H1 (cell line): ENCODE measurements around the gene ITPK1.

Experiments used
- EZH2 ChIP-seq: fragments of 200-600 bp; sonication (generic); IDR thresholded peaks from 2 replicates; pipeline ENCODE4 v1.7.1; 2012; ENCODE audit warnings: low read depth, mild to moderate bottlenecking, moderate library complexity, low read length, inconsistent platforms; ENCODE audit not compliant: severe bottlenecking
- GABPA ChIP-seq: IDR thresholded peaks from 2 replicates; pipeline ENCODE4 v1.6.1; 2011; ENCODE audit warnings: mild to moderate bottlenecking, low read length, moderate library complexity, borderline replicate concordance; ENCODE audit not compliant: insufficient read depth
- SP4 ChIP-seq: IDR thresholded peaks from 2 replicates; pipeline ENCODE4 v1.6.1; 2012; ENCODE audit warnings: low read length, inconsistent platforms
- TF ChIP-seq, protein P1 (sequence below): IDR thresholded peaks from 2 replicates; pipeline ENCODE4 v1.6.1; 2012; ENCODE audit warnings: inconsistent platforms
- TF ChIP-seq, protein P2 (sequence below): IDR thresholded peaks from 2 replicates; pipeline ENCODE4 v1.6.1; 2011; ENCODE audit warnings: low read depth, mild to moderate bottlenecking, low read length; ENCODE audit not compliant: insufficient read depth

- TF ChIP-seq GABPA = no peak
- no peak for TF ChIP-seq EZH2
- no peak for TF ChIP-seq SP4
- TF ChIP-seq, protein P1, sequence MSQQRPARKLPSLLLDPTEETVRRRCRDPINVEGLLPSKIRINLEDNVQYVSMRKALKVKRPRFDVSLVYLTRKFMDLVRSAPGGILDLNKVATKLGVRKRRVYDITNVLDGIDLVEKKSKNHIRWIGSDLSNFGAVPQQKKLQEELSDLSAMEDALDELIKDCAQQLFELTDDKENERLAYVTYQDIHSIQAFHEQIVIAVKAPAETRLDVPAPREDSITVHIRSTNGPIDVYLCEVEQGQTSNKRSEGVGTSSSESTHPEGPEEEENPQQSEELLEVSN = no peak
- TF ChIP-seq, protein P2, sequence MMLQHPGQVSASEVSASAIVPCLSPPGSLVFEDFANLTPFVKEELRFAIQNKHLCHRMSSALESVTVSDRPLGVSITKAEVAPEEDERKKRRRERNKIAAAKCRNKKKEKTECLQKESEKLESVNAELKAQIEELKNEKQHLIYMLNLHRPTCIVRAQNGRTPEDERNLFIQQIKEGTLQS = no peak
These were observed 185.8 kb downstream of the ITPK1 start for GRCh38 chr14:92929689-92930608.
